ENCODE results near the gene BOC. TPM values are rescaled to one million over a fixed set of nuclear protein-coding genes. Genes with fewer than 3 reads are reported as not detected.

The BOC gene
- polyA plus RNA-seq, 10 donors = 46.9 to 103 (median 66.5) TPM

- DNase-seq = peak in 1 of 3 donors; percentile 85
These were observed 36.5 kb downstream of the BOC start for GRCh38 chr3:113247675-113248458.

GRCh38 chr3:113249111-113249510, 37.8 kb downstream of the BOC start:
- peak in 1 of 3 donors; percentile 74 for DNase-seq

- DNase-seq = no peak
These were observed 38.2 kb downstream of the BOC start for GRCh38 chr3:113249601-113250000.

GRCh38 chr3:113250566-113250965, 39.2 kb downstream of the BOC start:
- DNase-seq = no peak

- DNase-seq = no peak
These were observed 40.5 kb downstream of the BOC start for GRCh38 chr3:113251817-113252216.

GRCh38 chr3:113252553-113252952, 41.2 kb downstream of the BOC start:
- DNase-seq = no peak

GRCh38 chr3:113253702-113254101, 42.3 kb downstream of the BOC start:
- DNase-seq = no peak

- DNase-seq = peak in 1 of 3 donors; percentile 82
These were observed 43.0 kb downstream of the BOC start for GRCh38 chr3:113254171-113254947.

DNA sequence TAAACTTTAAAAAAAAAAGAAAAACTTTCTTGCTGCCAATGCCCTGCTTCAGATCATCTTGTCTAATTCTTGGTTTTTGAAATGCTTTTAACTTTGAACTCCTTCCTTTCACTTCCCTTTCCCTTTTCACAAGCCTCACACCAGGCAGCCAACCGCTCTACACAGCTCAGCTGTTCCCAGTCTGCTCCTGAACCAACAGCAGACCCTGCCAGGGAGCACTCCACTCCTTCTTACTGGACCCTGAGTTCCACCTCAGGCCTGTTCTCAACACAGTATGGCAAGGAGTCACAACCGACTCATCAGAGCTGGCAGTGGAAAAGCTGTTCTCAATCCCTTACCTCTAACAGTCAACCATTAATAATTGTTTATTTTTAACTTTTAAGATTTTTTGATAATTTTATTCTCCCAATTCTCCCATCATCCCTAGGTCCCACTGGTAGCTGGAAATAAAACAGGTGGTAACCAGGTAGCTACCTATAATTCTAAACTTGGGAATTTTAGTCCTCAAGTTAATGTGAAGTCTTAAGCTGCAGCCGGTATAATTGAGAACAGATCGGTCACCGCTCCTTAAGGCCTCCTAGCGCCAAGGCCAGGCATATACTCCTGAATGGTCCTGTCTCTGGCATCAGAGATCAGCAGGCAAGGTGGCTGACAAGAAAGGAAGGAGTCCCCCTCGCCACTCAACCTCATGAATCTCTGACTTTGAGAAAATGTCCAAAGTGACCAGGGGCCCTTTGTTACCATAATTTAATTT, 43.9 kb downstream of the BOC start:
- DNase-seq = no peak

DNA sequence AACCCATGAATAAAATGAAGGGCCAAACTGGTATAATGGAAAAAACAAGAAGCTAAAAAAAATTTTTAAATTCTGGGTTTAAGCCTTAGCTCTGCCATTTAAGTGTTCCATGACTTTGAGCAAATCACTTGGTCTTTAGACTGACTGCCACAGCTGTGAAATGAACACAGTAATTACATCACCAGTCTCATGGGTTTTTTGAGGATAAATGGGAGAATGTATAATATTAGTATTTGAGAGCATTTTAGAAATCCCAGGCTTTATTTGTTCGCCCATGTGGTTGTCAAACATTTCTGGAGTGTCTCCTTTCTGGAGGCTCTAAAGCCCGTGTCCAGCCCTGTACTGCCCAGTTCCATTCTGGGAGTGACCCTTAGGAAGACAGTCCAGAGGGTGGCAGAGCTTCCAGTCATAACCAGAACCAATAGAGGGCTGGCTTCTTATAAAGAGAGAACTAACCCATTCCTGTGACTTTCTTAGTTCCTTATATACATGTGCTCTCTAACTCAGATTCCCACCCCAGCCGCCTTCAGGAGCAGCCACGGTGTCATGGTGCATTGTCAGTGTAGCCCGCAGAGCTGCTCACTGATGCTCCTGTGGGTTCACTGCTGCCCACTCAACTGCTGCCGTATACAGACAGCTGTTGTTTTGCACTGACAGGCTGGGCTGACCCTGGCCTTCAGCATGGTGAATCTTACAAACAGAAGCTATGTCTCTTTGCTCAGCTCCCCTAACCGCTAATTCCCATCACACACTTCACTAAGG, 44.7 kb downstream of the BOC start:
- no peak for DNase-seq

- DNase-seq = peak in 1 of 3 donors; percentile 87
These were observed 47.0 kb downstream of the BOC start for GRCh38 chr3:113258361-113258760.

DNA sequence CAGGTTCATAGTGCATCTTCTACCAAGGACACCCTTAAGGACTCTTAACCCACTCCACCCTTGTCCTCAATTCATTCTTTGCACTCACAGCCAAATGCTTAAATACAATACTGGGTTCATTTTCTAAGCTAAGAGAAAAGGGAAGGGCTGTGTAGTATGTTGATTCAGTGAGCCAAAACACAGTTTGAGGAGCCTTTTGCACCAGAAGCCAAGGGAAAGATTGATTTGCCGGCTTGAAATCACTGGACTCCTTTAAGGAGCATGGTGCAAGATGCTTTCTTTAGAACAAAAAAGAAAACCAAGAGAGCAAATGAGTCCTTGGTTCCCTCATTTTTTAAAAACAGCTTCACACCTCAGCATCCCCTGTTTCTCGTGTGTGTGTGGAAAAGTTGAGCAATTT, 47.8 kb downstream of the BOC start:
- no peak for DNase-seq

GRCh38 chr3:113261063-113261625, 49.8 kb downstream of the BOC start:
- peak; percentile 72 to 95 (median 88) for DNase-seq

- peak; percentile 75 to 92 (median 83) for DNase-seq
These were observed 50.4 kb downstream of the BOC start for GRCh38 chr3:113261626-113262303.

- DNase-seq = no peak
These were observed 50.9 kb downstream of the BOC start for GRCh38 chr3:113262304-113262665.

DNA sequence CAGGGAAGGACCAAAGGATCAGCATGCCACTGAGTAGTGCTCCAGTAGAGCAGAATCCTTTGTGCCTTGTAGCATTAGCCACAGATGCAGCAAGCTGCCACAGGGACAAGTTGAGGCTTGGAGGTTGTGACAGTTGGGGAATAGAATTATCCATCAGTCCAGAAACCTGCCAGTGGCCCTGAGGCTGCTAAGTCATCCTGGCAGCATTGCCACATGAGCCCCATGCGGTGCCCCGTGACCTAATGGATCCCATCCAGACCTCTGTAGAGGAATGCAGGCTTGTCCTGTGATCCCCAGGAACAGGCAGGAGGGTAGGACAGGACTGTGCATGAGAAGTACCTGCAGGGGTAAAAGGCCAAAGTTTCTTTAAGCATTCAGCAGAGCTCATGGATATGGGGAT, 51.7 kb downstream of the BOC start:
- no peak for DNase-seq

DNA sequence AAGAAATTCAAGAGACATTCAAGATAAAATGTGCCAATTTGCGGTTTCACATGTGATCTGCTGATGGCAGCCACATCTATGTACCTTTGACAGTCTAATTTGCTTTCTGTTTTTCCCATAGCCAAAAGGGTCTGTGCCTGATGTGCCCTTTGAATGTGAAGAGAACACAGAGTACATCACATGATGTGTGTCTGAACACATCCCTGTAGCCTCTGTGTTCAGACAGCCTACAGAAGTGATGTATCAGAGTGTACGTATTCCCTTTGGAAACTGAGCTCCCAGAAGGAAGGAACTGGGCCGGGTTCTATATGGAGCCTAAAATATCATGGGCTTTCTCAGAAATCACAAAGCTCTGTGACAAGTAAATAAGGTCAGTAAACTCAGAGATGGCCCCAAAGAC, 52.4 kb downstream of the BOC start:
- no peak for DNase-seq

GRCh38 chr3:113264283-113265131, 53.1 kb downstream of the BOC start:
- DNase-seq = peak in 1 of 3 donors; percentile 80

DNA sequence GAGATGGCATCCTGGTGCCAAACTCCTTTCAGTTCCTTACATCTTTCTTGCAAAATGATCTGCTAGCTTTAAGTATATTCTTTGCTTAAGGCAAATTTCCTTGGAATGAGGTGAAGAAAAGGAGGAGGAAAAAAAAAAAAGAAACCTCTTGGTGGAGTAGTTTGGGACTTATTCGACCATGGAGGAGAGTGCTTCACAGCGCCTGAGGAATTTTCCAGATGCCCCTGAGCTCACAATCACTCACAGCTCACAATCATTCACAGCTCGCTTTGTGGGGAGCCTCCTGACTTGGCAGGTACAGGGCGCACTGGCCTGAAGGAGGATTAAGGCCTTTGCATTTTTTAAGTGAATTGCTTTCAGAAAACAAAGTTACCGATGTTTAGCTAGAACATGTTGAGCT, 53.9 kb downstream of the BOC start:
- no peak for DNase-seq

DNA sequence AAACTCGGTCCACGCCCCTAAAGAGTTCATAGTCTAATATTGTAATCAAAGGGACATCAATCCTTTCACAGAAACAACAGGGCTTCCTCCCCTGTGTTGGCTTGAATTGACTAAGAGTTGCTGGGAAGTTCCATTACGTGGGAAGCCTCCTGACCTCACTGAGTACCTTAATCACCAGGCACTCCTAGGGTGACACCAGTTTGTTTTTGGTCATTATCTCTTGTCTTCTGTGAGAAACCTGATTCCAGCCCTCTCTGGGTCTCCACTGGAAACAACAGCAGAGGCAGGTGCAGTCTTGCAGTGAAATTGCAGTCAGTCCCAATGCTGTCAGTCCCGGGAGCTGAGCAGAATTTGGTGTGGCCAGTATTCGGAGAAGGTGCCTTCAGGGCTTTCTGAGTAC, 55.4 kb downstream of the BOC start:
- DNase-seq = no peak
